GM18909 (cell line): ENCODE measurements around the gene VAV2.

Experiments
- ATAC-seq: cut with Tn5 transposase; IDR thresholded peaks from one replicate; pipeline ENCODE4 v1.9.1; 2021; ENCODE audit warnings: mild to moderate bottlenecking; ENCODE audit not compliant: unreplicated experiment, poor library complexity

VAV2 gene

GRCh38 chr9:133955821-133956411 lies 36.2 kb downstream of the VAV2 start:
- no peak for ATAC-seq

GRCh38 chr9:133954862-133955529 lies 37.1 kb downstream of the VAV2 start:
- peak; percentile 39 for ATAC-seq

GRCh38 chr9:133953976-133954709 lies 38.0 kb downstream of the VAV2 start:
- ATAC-seq: peak; percentile 36

DNA sequence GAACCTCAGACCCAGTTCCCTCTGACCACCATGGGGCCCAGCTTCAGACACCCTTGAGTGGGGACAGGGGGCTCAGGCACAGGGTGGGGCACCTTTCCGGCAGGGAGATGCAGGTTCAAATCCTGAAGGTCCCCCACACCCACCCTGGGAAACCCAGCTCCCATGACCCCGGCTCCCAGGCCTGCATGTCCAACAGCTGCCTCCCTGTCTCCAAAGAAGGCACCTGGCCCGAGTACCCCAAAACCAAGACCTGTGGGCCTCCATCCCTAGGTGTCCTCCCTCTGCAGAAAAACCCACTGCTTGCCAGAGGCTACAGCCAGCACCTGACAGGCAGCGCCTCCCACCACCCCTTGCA lies 38.5 kb downstream of the VAV2 start:
- no peak for ATAC-seq

DNA sequence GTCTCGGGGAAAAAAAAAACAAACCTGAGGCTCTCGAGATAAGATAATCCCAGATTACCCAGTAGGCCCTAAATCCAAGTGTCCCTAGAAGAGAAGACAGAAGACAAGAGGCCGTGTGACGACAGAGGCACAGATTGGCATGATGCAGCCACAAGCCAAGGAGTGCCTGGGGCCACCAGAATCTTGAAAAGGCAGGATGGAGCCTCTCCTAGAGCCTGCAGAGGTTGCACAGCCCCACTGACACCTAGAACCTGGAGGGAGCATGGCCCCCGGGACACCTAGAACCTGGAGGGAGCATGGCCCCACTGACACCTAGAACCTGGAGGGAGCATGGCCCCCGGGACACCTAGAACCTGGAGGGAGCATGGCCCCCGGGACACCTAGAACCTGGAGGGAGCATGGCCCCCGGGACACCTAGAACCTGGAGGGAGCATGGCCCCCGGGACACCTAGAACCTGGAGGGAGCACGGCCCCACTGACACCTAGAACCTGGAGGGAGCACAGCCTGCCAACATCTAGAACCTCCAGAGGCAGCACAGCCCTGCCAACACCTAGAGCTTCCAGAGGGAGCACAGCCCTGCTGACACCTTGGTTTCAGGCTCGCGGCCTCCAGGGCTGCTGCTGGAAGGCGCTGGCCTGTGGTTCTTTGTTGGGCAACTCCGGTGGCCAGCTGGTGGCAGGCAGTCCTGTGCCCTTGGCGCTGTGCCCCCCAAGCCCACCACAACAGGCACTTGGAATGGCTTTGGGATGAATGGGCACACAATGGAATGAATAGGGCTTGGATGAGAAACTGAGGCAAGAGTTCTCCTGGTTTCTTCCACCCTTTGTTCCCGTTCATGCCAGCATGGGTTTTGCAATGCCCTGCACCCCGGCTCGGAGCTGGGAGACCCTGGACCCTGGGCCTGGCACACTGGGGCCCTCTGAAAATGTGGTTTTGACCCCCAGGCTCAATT lies 39.2 kb downstream of the VAV2 start:
- no peak for ATAC-seq

DNA sequence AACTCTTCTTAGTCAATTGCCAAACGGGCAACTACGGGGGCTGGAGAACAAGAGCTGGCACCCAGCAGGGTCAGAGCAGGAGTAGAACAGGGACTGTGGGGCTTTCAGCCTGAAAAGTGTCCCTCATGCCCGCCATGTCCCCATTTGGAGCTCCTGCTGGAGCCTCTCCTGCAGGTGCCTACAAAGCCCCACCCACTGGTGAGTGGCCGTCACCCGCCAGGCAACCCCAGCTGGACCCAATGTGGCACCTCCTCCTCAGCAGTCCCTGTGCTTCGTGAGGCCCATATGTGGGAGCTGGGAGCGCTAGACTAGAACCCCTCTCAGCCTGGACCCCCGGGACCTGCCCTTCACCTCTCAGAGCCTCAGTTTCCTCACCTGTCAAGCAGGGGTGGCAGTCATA lies 40.9 kb downstream of the VAV2 start:
- no peak for ATAC-seq

GRCh38 chr9:133950629-133951111 lies 41.5 kb downstream of the VAV2 start:
- no peak for ATAC-seq

DNA sequence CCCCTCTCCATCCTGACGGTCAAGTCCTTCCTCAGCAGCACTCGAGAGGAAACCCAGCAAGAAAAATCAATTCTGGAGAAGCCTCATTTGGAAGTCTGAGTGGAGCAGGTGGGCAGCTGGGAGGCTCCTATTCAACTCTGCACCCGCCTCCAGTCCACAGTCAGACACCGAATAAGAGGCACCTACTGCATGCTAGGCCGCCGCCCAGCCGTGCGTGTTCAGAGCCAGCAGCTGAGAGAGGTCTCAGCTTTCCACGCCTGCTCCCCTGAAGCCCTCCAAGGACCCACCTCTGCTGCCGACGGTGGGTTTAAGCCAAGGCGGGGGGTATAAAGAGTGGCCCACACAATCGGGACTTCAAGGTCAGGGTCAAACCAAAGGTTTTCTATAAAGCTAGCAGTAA lies 41.9 kb downstream of the VAV2 start:
- no peak for ATAC-seq

DNA sequence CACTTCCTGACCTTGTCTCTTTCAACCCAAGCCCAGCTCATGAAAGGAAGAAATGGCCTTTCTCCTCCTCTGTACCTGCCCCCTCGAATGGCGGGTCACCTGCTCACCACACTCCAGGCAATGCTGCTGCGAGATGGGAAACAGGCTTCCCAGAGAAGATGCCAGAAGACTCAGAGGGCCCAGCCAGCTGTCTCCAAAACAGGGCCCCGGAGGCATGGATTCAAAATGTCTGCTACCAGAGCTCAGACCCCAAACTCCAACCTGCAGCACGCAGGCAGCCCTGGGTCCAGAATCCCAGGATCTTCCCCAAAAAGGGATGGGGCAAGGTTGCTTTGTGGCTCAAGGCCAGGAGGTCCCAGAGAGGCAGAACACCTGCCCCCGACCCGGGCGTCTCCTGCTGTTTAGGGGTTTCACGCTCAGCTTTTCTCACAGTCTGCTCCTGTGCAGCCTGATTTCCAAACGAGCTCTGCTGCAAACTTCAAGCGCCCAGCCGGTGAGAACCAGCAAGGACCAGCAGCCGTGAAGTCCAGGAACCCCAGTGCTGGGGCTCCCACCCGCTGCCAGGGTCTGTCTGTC lies 42.5 kb downstream of the VAV2 start:
- ATAC-seq: no peak

DNA sequence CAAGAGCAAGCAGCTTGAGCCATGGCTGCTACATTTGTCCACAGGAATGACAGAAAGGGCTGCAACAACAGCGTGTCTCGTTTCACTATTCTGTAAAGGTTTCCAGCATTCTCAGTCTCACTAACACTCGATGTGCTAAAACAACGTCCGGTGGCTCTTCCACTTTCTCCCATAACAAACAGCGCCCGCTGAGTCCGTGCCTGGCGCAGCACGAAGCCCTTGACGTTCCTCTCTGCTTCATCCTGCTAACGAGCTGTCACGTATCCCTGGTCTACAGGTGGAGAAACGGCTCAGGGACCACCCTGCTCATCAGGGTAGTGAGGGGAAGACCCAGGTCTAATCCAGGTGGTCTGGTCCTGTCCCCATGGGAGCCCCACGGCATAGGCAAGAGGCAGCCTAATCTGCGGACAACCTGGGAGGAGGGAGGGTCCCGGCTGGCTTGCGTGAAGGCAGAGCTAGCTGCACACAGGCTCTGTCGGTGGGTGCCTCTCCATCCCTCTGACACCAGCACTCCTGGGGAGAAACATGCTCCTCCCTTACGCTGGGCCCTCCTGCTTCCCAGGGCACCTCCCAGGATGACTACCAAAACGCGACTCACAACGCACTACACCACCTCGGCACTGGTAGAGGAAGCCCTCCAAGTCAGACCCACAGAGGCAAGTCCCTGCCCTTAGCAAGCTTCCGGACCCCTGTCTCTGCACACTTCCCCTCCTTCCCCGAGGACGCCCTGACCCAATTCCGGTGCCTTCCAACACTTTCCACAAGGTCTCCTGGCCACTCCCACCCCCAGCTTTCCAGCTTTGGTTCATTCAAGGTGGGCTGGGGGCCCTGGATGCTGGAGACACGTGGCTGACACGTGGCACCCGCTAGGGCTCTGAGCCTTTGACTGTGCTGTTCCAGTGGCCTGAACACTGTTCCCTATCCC lies 43.3 kb downstream of the VAV2 start:
- ATAC-seq: no peak

GRCh38 chr9:133948131-133948530 lies 44.0 kb downstream of the VAV2 start:
- ATAC-seq: no peak

DNA sequence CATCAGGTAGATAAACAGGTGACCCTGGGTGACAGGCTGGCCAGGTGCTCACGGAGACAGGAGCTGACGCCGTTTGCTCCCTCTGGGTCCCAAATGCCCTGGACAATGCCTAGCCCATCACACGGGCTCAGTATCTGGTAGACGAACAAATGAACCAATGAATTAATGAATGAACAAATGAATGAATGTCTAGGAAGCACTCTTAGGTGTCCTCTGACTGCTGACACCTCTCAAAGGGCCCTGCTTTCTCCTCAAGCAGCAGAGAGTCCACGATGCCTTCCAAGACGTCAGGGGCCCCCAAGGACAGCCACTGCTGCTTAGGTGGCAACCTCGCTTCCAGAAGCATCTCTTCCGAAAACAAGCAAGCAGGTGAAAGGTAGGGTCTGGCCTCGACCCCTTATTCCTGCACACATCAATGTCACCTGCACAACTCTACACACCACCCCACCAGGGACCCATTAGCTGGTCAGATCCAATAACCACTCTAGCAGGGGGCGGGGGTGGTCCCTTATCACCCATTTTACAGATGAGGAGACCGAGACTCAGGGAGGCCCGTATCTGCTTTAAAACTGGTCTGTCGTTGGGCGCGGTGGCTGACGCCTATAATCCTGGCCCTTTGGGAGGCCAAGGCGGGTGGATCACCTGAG lies 45.2 kb downstream of the VAV2 start:
- ATAC-seq: no peak

DNA sequence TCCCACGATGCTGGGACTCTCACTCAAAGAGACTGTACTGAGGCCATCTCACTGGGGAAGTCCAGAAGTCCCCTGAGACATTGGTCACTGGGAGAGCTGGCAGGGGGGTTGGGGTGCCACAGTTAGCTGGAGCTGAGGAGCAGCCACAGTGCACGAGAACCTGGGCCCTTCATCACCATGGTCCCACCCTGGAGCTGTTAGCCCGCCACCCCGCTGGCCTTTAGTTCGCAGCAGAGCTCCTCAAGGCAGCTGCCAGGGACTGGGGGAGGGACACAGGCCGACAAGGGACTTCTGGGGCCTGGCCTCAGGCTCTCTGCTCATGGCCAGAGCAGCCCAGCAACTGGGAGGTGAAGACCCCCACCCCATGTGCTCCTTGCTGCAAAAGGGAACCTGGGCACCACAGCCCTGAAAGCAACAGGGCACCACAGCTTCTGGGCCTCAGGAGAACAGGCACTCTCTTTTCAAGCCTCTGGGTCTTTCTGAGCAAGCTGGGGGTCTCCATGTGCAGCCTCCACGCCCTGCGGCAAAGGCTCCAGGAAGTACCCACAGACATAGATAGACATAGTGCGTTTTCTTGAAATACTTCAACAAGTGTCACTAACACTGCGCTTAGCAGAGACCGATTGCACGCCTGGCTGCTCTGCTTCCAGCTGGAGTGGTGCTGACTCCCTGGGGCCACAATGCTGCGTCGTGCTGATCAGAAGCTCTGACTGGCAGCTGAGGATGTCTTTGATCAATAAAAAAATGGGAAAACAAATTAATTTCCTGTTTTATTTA lies 46.0 kb downstream of the VAV2 start:
- peak; percentile 68 for ATAC-seq

GRCh38 chr9:133945314-133945975 lies 46.7 kb downstream of the VAV2 start:
- peak; percentile 57 for ATAC-seq

DNA sequence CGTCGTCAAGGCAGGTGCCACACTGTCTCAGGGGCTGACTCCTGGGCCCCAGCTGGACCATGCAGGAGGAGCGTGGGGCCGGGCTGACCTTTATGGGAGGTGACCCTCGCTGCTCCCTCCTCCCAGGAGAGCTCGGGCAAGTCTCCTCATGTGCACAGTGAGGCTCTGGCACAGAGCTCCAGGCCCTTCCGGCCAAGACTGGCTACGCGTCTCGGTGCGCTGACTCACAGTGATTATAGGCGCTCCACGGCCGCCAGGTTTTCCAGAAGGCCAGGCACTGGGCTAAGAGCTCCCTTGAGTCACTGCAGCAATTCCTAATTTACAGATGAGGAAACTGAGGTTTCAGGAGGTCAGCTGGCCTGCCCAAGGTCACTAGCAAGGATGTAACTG lies 47.4 kb downstream of the VAV2 start:
- no peak for ATAC-seq

GRCh38 chr9:133943781-133944745 lies 48.1 kb downstream of the VAV2 start:
- ATAC-seq: no peak
